Measurements from ENCODE around the gene KERA.
"Not testable (repeated sequence)": the region's sequence is repeated elsewhere in the genome, so short reads cannot be mapped to it uniquely, and the experiment has no call there.

KERA gene

GRCh38 chr12:91057368-91058165 lies at the start of gene KERA:
Gene KERA, minus strand, starts transcription at chr12:91058024. Its CDS starts 1,743 bp downstream, at chr12:91056281.
- ATAC-seq = no peak

GRCh38 chr12:91106283-91106682 lies 48.5 kb upstream of the KERA start:
- ATAC-seq = no peak

- no peak for ATAC-seq
These were observed 48.0 kb upstream of the KERA start for GRCh38 chr12:91105807-91106206.

GRCh38 chr12:91104812-91105466 lies 47.1 kb upstream of the KERA start:
- ATAC-seq = no peak

GRCh38 chr12:91103624-91104023 lies 45.8 kb upstream of the KERA start:
- no peak for ATAC-seq

GRCh38 chr12:91103101-91103500 lies 45.3 kb upstream of the KERA start:
- no peak for ATAC-seq

- ATAC-seq = no peak
These were observed 43.1 kb upstream of the KERA start for GRCh38 chr12:91100906-91101305.

- no peak for ATAC-seq
These were observed 42.0 kb upstream of the KERA start for GRCh38 chr12:91099836-91100235.

- ATAC-seq = no peak
These were observed 41.5 kb upstream of the KERA start for GRCh38 chr12:91099341-91099740.

GRCh38 chr12:91098941-91099340 lies 41.1 kb upstream of the KERA start:
- no peak for ATAC-seq

GRCh38 chr12:91098461-91098860 lies 40.6 kb upstream of the KERA start:
- no peak for ATAC-seq

- ATAC-seq = no peak
These were observed 37.1 kb upstream of the KERA start for GRCh38 chr12:91094957-91095356.

- no peak for ATAC-seq
These were observed 36.3 kb upstream of the KERA start for GRCh38 chr12:91094032-91094662.

GRCh38 chr12:91093341-91093740 lies 35.5 kb upstream of the KERA start:
- no peak for ATAC-seq

- no peak for ATAC-seq
These were observed 34.3 kb upstream of the KERA start for GRCh38 chr12:91091916-91092715.

- ATAC-seq = not testable (repeated sequence)
These were observed 32.1 kb upstream of the KERA start for GRCh38 chr12:91089953-91090352.

- no peak for ATAC-seq
These were observed 22.2 kb upstream of the KERA start for GRCh38 chr12:91080041-91080440.

- ATAC-seq = no peak
These were observed 20.7 kb upstream of the KERA start for GRCh38 chr12:91078501-91078900.

- ATAC-seq = no peak
These were observed 19.6 kb upstream of the KERA start for GRCh38 chr12:91077228-91077954.

GRCh38 chr12:91074851-91075250 lies 17.0 kb upstream of the KERA start:
- no peak for ATAC-seq

GRCh38 chr12:91074154-91074709 lies 16.4 kb upstream of the KERA start:
- no peak for ATAC-seq

- no peak for ATAC-seq
These were observed 15.6 kb upstream of the KERA start for GRCh38 chr12:91073426-91073825.

Data from activated CD4-positive, CD25-positive, alpha-beta regulatory T cell treated with anti-CD3 and anti-CD28 coated beads, Interleukin-2, amount 50 U/mL, for 24 hours (primary cell).